ENCODE data around the gene XRCC6.

GRCh38 chr22:41641854-41642253 is 20.8 kb downstream of the XRCC6 start:
- TF ChIP-seq NFE2L2 (IDR thresholded peaks at IDR 0.05; ENCODE audit: low read depth, low read length) (no peak), CTCF (conservative IDR thresholded peaks at IDR 0.05; ENCODE audit: low read depth, low read length) (no peak), POLR2A (IDR thresholded peaks at IDR 0.05; ENCODE audit: low read depth, low read length) (no peak), MAFK (IDR thresholded peaks at IDR 0.05; ENCODE audit: low read depth, low read length) (no peak)
